Smooth muscle cell (in vitro differentiated cells): ENCODE results near the gene SLC25A30. TPM values are rescaled to one million over a fixed set of nuclear protein-coding genes. Genes with fewer than 3 reads are reported as not detected.

ENCODE experiments used
- DNase-seq: peaks from one replicate; lab custom pipeline; 2025; ENCODE audit not compliant: unreplicated experiment; lab: John Stamatoyannopoulos, UW
- H2AFZ ChIP-seq: fragments of 200-600 bp; sonication (generic); 2 replicates; pipeline ENCODE4 v1.6.0; 2016; ENCODE audit warnings: antibody characterized with exemption, low read depth, mild to moderate bottlenecking
- H3F3A ChIP-seq: fragments of 200-600 bp; sonication (generic); 2 replicates; pipeline ENCODE4 v1.6.0; 2017; ENCODE audit warnings: antibody characterized with exemption, low read depth
- H3K27ac ChIP-seq: fragments of 200-600 bp; sonication (generic); 2 replicates; pipeline ENCODE4 v1.5.1; 2016; ENCODE audit warnings: low read depth, mild to moderate bottlenecking
- H3K27me3 ChIP-seq: fragments of 200-600 bp; sonication (generic); 2 replicates; pipeline ENCODE4 v1.6.1; 2016; ENCODE audit warnings: low read depth, mild to moderate bottlenecking
- H3K36me3 ChIP-seq: fragments of 200-600 bp; sonication (generic); 2 replicates; pipeline ENCODE4 v1.5.1; 2016; ENCODE audit warnings: low read depth
- H3K4me1 ChIP-seq: fragments of 200-600 bp; sonication (generic); 2 replicates; pipeline ENCODE4 v1.5.1; 2016; ENCODE audit warnings: low read depth
- H3K4me2 ChIP-seq: fragments of 200-600 bp; sonication (generic); 2 replicates; pipeline ENCODE4 v1.6.0; 2016; ENCODE audit warnings: mild to moderate bottlenecking
- H3K4me3 ChIP-seq: fragments of 200-600 bp; sonication (generic); 2 replicates; pipeline ENCODE4 v1.5.1; 2016; ENCODE audit warnings: mild to moderate bottlenecking
- H3K79me2 ChIP-seq: fragments of 200-600 bp; sonication (generic); 2 replicates; pipeline ENCODE4 v1.6.0; 2016; ENCODE audit warnings: low read depth, mild to moderate bottlenecking
- H3K9ac ChIP-seq: fragments of 200-600 bp; sonication (generic); 2 replicates; pipeline ENCODE4 v1.6.0; 2016; ENCODE audit warnings: low read depth
- H3K9me3 ChIP-seq: fragments of 200-600 bp; sonication (generic); replicated peaks from 2 replicates; pipeline ENCODE4 v1.5.1; 2016; ENCODE audit warnings: low read depth
- H4K20me1 ChIP-seq: fragments of 200-600 bp; sonication (generic); 2 replicates; pipeline ENCODE4 v1.6.0; 2016; ENCODE audit warnings: low read depth
- CTCF ChIP-seq: fragments of 200-600 bp; sonication (generic); IDR thresholded peaks from 2 replicates; pipeline ENCODE4 v1.5.1; 2017; ENCODE audit warnings: borderline replicate concordance, mild to moderate bottlenecking, antibody characterized with exemption; ENCODE audit not compliant: insufficient read depth, poor library complexity, severe bottlenecking
- WGBS: methylation state at CpG from one replicate; pipeline ENCODE4 v1.1.7; 2016; ENCODE audit warnings: low lambda C conversion rate; 5-methylcytosine and 5-hydroxymethylcytosine counted together
- polyA plus RNA-seq: library from polyadenylated mRNA; unstranded; fragments of >200 nt; fragmentation: Nextera tagmentation; extraction: Ambion mirVana; gene quantifications from 2 replicates; pipeline ENCODE4 v1.2.1, GENCODE V29; 2016
- total RNA-seq: library from RNA; depleted of rRNA; stranded (reverse); fragments of >200 nt; gene quantifications from 2 replicates; pipeline ENCODE4 v1.2.3, GENCODE V29; 2014

SLC25A30 gene
- total and polyA plus RNA-seq, 2 experiments from 2014 or later: 1.3 to 6.8 TPM

GRCh38 chr13:45370922-45371406 lies 47.2 kb downstream of the SLC25A30 start:
- Histone ChIP-seq H3K79me2 (no peaks in the 10 kb centered on the region), H3K9me3 (no peaks in the 10 kb centered on the region), H3K4me3 (no peak overlapping the region), H3K27ac (no peak overlapping the region), H3K36me3 (no peaks in the 10 kb centered on the region), H3K4me1 (no peaks in the 10 kb centered on the region), H3F3A (peaks cover 5% of the 10 kb centered on the region), H4K20me1 (peaks cover 12% of the 10 kb centered on the region), H2AFZ (no peak overlapping the region), H3K9ac (no peak overlapping the region), H3K4me2 (peak overlapping the region; percentile 75), H3K27me3 (no peaks in the 10 kb centered on the region)
- peak; percentile 27 for DNase-seq
- WGBS: 15% methylated on average over 30 of the region's 30 CpGs
- TF ChIP-seq CTCF: peak; percentile 98

- DNase-seq: no peak
- H3K27ac ChIP-seq: peak overlapping the region; percentile 90
- H3K9me3 ChIP-seq: no peaks in the 10 kb centered on the region
- no peaks in the 10 kb centered on the region for H3K27me3 ChIP-seq
- no peak overlapping the region for H2AFZ ChIP-seq
- H3K4me2 ChIP-seq: no peak overlapping the region
- TF ChIP-seq CTCF: no peak
- H3K79me2 ChIP-seq: no peaks in the 10 kb centered on the region
- no peak overlapping the region for H3K9ac ChIP-seq
- peaks cover 12% of the 10 kb centered on the region for H4K20me1 ChIP-seq
- H3F3A ChIP-seq: peaks cover 5% of the 10 kb centered on the region
- 99% methylated on average over 4 of the region's 4 CpGs for WGBS
- H3K4me3 ChIP-seq: no peak overlapping the region
- no peaks in the 10 kb centered on the region for H3K36me3 ChIP-seq
- H3K4me1 ChIP-seq: no peaks in the 10 kb centered on the region
Observed at GRCh38 chr13:45369116-45369515, 49.1 kb downstream of the SLC25A30 start.

GRCh38 chr13:45368571-45368970 lies 49.6 kb downstream of the SLC25A30 start:
- Histone ChIP-seq H3F3A (peaks cover 5% of the 10 kb centered on the region), H3K79me2 (no peaks in the 10 kb centered on the region), H3K9ac (no peak overlapping the region), H3K4me3 (no peak overlapping the region), H3K27me3 (no peaks in the 10 kb centered on the region), H3K4me1 (no peaks in the 10 kb centered on the region), H3K4me2 (no peak overlapping the region), H2AFZ (no peak overlapping the region), H4K20me1 (peaks cover 12% of the 10 kb centered on the region), H3K36me3 (no peaks in the 10 kb centered on the region), H3K27ac (peak overlapping the region; percentile 90), H3K9me3 (no peaks in the 10 kb centered on the region)
- no peak for DNase-seq
- WGBS: 92% methylated on average over 3 of the region's 3 CpGs
- no peak for TF ChIP-seq CTCF

- Histone ChIP-seq H3F3A (peaks cover 5% of the 10 kb centered on the region), H3K79me2 (no peaks in the 10 kb centered on the region), H3K27ac (peak overlapping the region; percentile 90), H3K4me3 (no peak overlapping the region), H3K4me2 (no peak overlapping the region), H3K9me3 (no peaks in the 10 kb centered on the region), H3K9ac (peak overlapping the region; percentile 74), H3K4me1 (no peaks in the 10 kb centered on the region), H3K36me3 (no peaks in the 10 kb centered on the region), H2AFZ (no peak overlapping the region), H3K27me3 (no peaks in the 10 kb centered on the region), H4K20me1 (peaks cover 12% of the 10 kb centered on the region)
- TF ChIP-seq CTCF: no peak
- DNase-seq: no peak
- 91% methylated on average over 4 of the region's 4 CpGs for WGBS
Observed at GRCh38 chr13:45368005-45368404, 50.2 kb downstream of the SLC25A30 start.
